ENCODE data around the gene POLR2J.
"Not testable (repeated sequence)": the region's sequence is repeated elsewhere in the genome, so short reads cannot be mapped to it uniquely, and the experiment has no call there.

POLR2J gene

DNA sequence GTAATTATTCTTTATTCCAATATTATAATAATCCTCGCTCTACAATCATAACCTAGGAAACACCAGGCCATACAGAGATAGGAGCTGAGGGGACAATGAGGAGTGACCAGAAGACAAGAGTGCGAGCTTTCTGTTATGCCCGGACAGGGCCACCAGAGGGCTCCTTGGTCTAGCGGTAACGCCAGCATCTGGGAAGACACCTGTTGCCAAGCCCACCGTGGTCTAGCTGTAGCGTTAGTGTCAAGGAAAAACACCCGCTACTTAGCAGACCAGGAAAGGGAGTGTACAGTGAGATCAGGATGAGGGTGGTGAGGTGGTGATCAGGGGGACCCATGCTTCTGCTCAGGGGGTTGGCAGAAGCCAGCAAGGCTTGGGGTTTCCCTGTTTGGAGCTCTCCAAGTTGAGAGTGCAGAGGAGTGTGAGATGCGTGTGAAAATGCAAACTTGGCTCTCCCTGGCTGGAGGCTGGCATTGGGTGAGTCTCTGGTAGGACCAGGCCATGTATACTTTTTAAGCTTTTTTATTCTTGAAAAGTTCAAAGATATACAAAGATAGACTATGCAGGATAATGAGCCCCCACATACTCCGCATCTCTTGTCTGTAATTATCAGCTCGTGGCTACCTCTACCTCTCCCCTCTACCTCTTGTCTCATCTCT, 1.4 kb upstream of the POLR2J start:
- TF ChIP-seq, protein P1, sequence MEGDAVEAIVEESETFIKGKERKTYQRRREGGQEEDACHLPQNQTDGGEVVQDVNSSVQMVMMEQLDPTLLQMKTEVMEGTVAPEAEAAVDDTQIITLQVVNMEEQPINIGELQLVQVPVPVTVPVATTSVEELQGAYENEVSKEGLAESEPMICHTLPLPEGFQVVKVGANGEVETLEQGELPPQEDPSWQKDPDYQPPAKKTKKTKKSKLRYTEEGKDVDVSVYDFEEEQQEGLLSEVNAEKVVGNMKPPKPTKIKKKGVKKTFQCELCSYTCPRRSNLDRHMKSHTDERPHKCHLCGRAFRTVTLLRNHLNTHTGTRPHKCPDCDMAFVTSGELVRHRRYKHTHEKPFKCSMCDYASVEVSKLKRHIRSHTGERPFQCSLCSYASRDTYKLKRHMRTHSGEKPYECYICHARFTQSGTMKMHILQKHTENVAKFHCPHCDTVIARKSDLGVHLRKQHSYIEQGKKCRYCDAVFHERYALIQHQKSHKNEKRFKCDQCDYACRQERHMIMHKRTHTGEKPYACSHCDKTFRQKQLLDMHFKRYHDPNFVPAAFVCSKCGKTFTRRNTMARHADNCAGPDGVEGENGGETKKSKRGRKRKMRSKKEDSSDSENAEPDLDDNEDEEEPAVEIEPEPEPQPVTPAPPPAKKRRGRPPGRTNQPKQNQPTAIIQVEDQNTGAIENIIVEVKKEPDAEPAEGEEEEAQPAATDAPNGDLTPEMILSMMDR (IDR thresholded peaks at IDR 0.05) = peak; percentile 66
- H3K36me3 ChIP-seq; H3K27me3 ChIP-seq; H3K9me3 ChIP-seq; H3K27ac ChIP-seq; H3K4me1 ChIP-seq (ENCODE audit: control insufficient read depth in 1 of 2, insufficient read depth in 1 of 2, low read depth in 1 of 2, low read length in 1 of 2); H3K4me3 ChIP-seq (ENCODE audit: low read depth in 1 of 2, low read length in 1 of 2): not testable (repeated sequence)

DNA sequence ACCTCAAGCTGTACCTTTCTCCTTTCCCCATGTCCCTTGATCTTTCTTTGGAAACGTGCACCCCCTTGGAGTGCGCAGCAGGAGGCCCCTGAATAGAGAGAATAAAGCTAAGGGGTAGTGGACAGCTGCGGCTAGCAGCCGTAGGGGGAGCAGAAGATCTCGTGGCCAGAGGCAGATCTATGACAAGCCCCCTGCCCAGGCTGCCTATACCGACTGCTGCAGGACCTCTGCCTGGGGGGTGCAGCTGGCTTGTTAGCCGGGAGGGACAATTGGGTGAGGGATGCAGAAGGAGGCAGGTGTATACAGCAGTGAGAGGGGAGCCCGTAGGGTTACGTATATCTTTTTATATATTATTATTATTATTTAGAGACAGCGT, 475 bp upstream of the POLR2J start:
- not testable (repeated sequence) for H3K4me1 ChIP-seq (ENCODE audit: control insufficient read depth in 1 of 2, insufficient read depth in 1 of 2, low read depth in 1 of 2, low read length in 1 of 2); H3K9me3 ChIP-seq; H3K27me3 ChIP-seq; H3K36me3 ChIP-seq; H3K27ac ChIP-seq
- H3K4me3 ChIP-seq (ENCODE audit: low read depth in 1 of 2, low read length in 1 of 2) = peak overlapping the region in 1 of 2 experiments; percentile 59

DNA sequence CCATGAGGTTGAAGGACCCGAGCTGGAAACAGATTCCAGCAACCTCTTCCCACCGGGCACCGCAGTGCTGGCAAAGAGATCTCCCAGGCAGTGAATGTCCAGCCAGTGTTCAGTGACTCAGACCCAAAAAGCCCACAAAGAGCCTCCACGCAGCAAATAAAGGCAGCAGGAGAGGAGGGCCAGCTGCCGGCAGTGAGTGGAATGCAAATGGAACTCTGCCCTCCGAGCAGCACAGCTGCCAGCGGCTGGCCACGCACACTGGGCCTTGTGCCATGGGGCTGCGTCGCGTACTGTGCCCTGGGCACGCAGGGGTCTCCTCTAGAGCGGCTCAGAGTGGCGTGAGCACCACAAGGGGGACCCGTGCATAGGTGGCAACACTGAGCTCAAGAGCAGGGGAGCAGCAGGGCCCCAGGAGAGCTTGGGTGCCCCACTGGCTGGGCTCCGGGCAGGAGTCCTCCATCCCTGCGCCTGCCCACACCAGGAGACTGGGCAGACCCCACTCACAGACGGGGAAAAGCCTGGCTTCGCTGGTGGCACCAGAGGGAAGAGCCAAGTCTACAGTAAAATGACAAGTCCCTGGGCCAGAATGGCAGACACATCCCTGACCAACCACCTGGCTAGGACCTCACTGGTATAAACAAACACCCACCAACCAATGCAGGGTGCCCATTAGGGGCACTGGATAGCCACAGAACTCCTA, 3.8 kb downstream of the POLR2J start:
- not testable (repeated sequence) for H3K9me3 ChIP-seq; H3K4me1 ChIP-seq (ENCODE audit: control insufficient read depth in 1 of 2, insufficient read depth in 1 of 2, low read depth in 1 of 2, low read length in 1 of 2); H3K27ac ChIP-seq; H3K27me3 ChIP-seq; H3K4me3 ChIP-seq (ENCODE audit: low read depth in 1 of 2, low read length in 1 of 2)
- peaks cover 53% of the 10 kb centered on the region for H3K36me3 ChIP-seq

DNA sequence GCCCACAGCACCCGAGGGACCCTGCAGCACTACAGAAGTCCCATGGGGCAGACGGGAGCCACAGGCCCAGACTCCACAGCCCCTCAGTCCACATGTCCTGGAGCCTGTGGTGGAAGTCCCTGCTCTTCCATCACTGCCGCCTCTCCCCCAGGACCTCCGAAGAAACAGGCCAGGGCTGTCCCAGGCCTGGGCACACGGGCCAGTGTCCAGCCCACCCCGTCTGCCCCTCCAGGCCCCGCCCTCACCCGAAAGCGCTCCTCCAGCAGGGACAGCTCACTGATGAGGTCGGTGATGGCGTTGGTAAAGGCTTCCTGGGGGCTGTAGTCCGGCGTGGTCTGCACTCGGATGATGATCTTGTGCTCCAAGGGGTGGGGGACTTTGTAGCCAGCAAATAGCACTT, 4.6 kb downstream of the POLR2J start:
- H3K4me3 ChIP-seq (ENCODE audit: low read depth in 1 of 2, low read length in 1 of 2); H3K9me3 ChIP-seq; H3K27ac ChIP-seq; H3K27me3 ChIP-seq; H3K4me1 ChIP-seq (ENCODE audit: control insufficient read depth in 1 of 2, insufficient read depth in 1 of 2, low read depth in 1 of 2, low read length in 1 of 2): not testable (repeated sequence)
- peaks cover 61% of the 10 kb centered on the region for H3K36me3 ChIP-seq

DNA sequence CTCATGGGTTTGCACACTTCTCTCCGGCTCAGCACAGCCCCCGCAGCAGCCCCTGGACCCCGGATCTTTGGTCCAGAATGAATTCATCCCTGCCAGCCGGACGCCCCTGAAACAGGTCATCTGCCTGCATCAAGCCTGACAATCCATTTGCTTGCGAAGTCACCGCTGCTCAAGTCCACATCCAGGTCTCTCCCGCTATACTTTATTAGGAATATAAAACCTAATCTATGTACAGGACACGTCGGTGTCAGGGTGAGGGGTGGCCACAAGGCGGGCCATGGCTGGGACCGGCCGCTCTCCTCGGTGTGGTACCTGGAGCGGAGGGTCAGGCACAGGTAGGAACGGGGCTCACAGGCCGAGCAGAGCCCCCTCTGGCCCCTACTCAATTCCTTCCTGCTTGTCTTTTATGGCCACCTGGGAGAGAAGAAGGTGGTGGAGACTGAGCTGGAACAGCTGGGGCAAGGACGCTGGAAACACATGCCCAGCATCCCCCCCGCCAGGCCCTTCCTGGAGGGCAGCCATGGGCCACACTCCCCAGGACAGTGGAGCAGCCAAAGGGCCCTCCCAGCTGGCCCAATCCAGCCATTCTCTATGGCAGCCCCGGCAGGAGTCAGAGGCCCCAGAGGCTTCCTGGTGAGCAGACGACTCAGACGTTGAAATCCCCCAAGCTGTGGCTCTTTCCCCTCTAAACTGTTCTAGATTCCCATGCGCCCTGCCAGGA, 5.3 kb downstream of the POLR2J start:
- peaks cover 68% of the 10 kb centered on the region for H3K36me3 ChIP-seq
- H3K27me3 ChIP-seq = no peaks in the 10 kb centered on the region
- H3K9me3 ChIP-seq = no peaks in the 10 kb centered on the region
- no peaks in the 10 kb centered on the region for H3K4me1 ChIP-seq (ENCODE audit: control insufficient read depth in 1 of 2, insufficient read depth in 1 of 2, low read depth in 1 of 2, low read length in 1 of 2)
- TF ChIP-seq, protein P1 (IDR thresholded peaks at IDR 0.05) = no peak
- H3K4me3 ChIP-seq (ENCODE audit: low read depth in 1 of 2, low read length in 1 of 2) = no peak overlapping the region
- no peak overlapping the region for H3K27ac ChIP-seq

DNA sequence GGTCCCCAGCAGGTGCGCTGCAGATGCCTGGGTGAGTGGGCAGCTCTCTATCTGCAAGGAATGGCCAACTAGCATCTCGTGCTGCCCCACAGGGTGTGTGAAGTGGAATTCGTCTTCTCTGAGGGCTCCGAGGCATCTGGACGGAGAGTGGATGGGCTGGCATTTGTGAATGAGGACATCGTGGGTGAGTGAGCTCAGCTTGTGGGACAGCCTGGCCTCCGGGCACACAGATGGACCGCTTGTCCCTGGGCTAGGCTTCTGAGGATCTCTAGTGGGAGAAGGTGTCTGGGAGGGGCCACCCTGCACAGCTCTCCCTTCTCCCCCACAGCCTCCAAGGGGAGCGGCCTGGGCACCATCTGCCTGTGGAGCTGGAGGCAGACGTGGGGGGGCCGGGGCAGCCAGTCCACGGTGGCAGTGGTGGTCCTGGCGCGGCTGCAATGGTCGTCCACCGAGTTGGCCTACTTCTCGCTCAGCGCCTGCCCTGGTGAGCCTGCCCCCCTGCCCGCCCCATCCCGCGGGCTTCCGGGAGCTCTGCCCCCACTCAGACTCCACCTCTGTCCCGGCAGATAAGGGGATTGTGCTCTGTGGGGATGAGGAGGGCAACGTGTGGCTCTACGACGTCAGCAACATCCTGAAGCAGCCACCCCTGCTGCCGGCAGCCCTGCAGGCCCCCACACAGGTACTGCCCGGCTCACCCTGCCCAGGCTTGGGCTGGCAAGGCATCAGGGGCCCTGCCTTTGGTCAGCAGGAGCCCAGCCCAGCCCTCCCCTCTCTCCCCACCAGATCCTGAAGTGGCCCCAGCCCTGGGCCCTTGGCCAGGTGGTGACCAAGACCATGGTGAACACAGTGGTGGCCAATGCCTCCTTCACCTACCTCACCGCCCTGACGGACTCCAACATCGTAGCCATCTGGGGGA, 6.3 kb downstream of the POLR2J start:
- TF ChIP-seq, protein P1 (IDR thresholded peaks at IDR 0.05) = no peak
- Histone ChIP-seq H3K9me3 (no peaks in the 10 kb centered on the region), H3K27ac (no peak overlapping the region), H3K4me3 (ENCODE audit: low read depth in 1 of 2, low read length in 1 of 2) (no peak overlapping the region), H3K36me3 (peaks cover 78% of the 10 kb centered on the region), H3K27me3 (no peaks in the 10 kb centered on the region), H3K4me1 (ENCODE audit: control insufficient read depth in 1 of 2, insufficient read depth in 1 of 2, low read depth in 1 of 2, low read length in 1 of 2) (no peaks in the 10 kb centered on the region)

Data from neutrophil (primary cell).